BE2C (cell line): ENCODE data around the gene NECAP2.

ENCODE experiments used
- DNase-seq: peaks from one replicate; pipeline ENCODE4 v3.0.0-alpha.2; 2020
- H3K27me3 ChIP-seq: fragments of 250-450 bp; sonication (Bioruptor Pico); 2 replicates; pipeline ENCODE4 v1.5.1; 2020; ENCODE audit warnings: mild to moderate bottlenecking
- H3K36me3 ChIP-seq: fragments of 250-450 bp; sonication (Bioruptor Pico); 2 replicates; pipeline ENCODE4 v1.5.1; 2020; ENCODE audit warnings: mild to moderate bottlenecking
- H3K4me1 ChIP-seq: fragments of 250-450 bp; sonication (Bioruptor Pico); 2 replicates; pipeline ENCODE4 v1.5.1; 2020
- H3K4me3 ChIP-seq: 2 replicates; pipeline ENCODE4 v1.5.1; 2011; ENCODE audit warnings: low read depth, low read length
- H3K9me3 ChIP-seq: fragments of 250-450 bp; sonication (Bioruptor Pico); 2 replicates; pipeline ENCODE4 v1.5.1; 2020
- CTCF ChIP-seq: IDR thresholded peaks from 2 replicates; pipeline ENCODE4 v1.5.1; 2012; ENCODE audit warnings: mild to moderate bottlenecking, low read depth, low read length

Gene NECAP2

GRCh38 chr1:16442941-16443340, 2.4 kb downstream of the NECAP2 start:
- H3K27me3 ChIP-seq: no peaks in the 10 kb centered on the region
- H3K4me1 ChIP-seq: no peaks in the 10 kb centered on the region; the same call in 1 of the 2 replicates
- H3K36me3 ChIP-seq: peaks cover 7% of the 10 kb centered on the region
- no peaks in the 10 kb centered on the region for H3K9me3 ChIP-seq
- TF ChIP-seq CTCF: no peak
- no peak for DNase-seq
- no peak overlapping the region for H3K4me3 ChIP-seq

- no peaks in the 10 kb centered on the region; the same call in 1 of the 2 replicates for H3K4me1 ChIP-seq
- TF ChIP-seq CTCF: no peak
- no peaks in the 10 kb centered on the region for H3K27me3 ChIP-seq
- H3K9me3 ChIP-seq: no peaks in the 10 kb centered on the region
- DNase-seq: no peak
- no peak overlapping the region for H3K4me3 ChIP-seq
- peaks cover 8% of the 10 kb centered on the region for H3K36me3 ChIP-seq
Observed at GRCh38 chr1:16443975-16444770, 3.6 kb downstream of the NECAP2 start.

- H3K4me3 ChIP-seq: no peak overlapping the region
- H3K9me3 ChIP-seq: no peaks in the 10 kb centered on the region
- H3K27me3 ChIP-seq: no peaks in the 10 kb centered on the region
- no peak for DNase-seq
- H3K4me1 ChIP-seq: no peaks in the 10 kb centered on the region; the same call in 1 of the 2 replicates
- peaks cover 8% of the 10 kb centered on the region for H3K36me3 ChIP-seq
- no peak for TF ChIP-seq CTCF
Observed at GRCh38 chr1:16445052-16445451, 4.5 kb downstream of the NECAP2 start.

- TF ChIP-seq CTCF: no peak
- H3K4me1 ChIP-seq: no peaks in the 10 kb centered on the region
- DNase-seq: no peak
- no peaks in the 10 kb centered on the region for H3K9me3 ChIP-seq
- H3K27me3 ChIP-seq: no peaks in the 10 kb centered on the region
- H3K36me3 ChIP-seq: peaks cover 8% of the 10 kb centered on the region
- H3K4me3 ChIP-seq: no peak overlapping the region
Observed at GRCh38 chr1:16446116-16446515, 5.6 kb downstream of the NECAP2 start.

GRCh38 chr1:16447641-16448040, 7.1 kb downstream of the NECAP2 start:
- H3K36me3 ChIP-seq: peaks cover 8% of the 10 kb centered on the region
- no peaks in the 10 kb centered on the region for H3K9me3 ChIP-seq
- no peaks in the 10 kb centered on the region for H3K27me3 ChIP-seq
- no peaks in the 10 kb centered on the region for H3K4me1 ChIP-seq
- H3K4me3 ChIP-seq: no peak overlapping the region
- no peak for DNase-seq
- TF ChIP-seq CTCF: no peak

- H3K27me3 ChIP-seq: no peaks in the 10 kb centered on the region
- H3K9me3 ChIP-seq: no peaks in the 10 kb centered on the region
- TF ChIP-seq CTCF: no peak
- H3K4me1 ChIP-seq: no peaks in the 10 kb centered on the region
- H3K4me3 ChIP-seq: no peak overlapping the region
- DNase-seq: no peak
- peaks cover 8% of the 10 kb centered on the region for H3K36me3 ChIP-seq
Observed at GRCh38 chr1:16449065-16449464, 8.5 kb downstream of the NECAP2 start.
